ENCODE measurements around the gene ZBTB14. TPM values are rescaled to one million over a fixed set of nuclear protein-coding genes. Genes with fewer than 3 reads are reported as not detected.

Gene ZBTB14
- total RNA-seq (2022; extraction: Qiagen RNA extraction), result 6.3 to 8.3 TPM (median 7.3 TPM) in 5 replicates

GRCh38 chr18:5295231-5295920 lies at the start of gene ZBTB14:
Gene ZBTB14 (minus strand): TSS chr18:5295726. CDS start chr18:5293246, 2,480 bp downstream.

Other genes starting within 250 kb of the ZBTB14 start
- not detected in 5 replicates for gene AKAIN1, start 98.5 kb downstream of the ZBTB14 start, total RNA-seq (2022; extraction: Qiagen RNA extraction)
- 0.21 to 0.74 TPM (median 0.23 TPM) in 5 replicates for gene EPB41L3, start 248.3 kb upstream of the ZBTB14 start, total RNA-seq (2022; extraction: Qiagen RNA extraction)

Measured in A549 treated with CORT108297 at 1 μM for 4 hours (cell line).